ENCODE measurements around the gene AP4M1. TPM values are rescaled to one million over a fixed set of nuclear protein-coding genes. Genes with fewer than 3 reads are reported as not detected.

AP4M1 gene
- total RNA-seq, 3 donors from 2014 or later = 18.0 to 30.9 (median 23.9) TPM

DNA sequence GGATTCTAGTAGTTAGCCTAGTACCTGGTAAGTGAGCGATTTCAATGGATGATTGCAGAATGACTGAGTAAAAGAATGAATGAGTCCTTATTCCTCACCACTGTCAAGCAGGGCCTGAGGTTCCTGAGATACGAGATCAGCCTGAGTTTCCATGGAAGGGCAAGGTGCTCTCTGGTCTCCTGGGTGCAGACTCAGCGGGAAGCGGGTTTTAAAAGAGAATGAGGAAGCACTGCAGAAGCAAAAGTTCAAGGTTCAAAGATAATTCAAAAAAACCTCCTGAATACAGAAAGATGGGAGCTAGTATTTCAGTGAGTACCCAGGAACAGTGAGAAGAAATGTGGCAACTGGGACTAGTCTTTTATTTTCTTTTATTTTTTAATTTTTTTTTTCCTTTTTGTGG, 24.2 kb upstream of the AP4M1 start:
- ATAC-seq (peak; percentile 5), DNase-seq (peak in 1 of 3 donors; percentile 50)
- intact Hi-C loops (cut with DNase I, micrococcal nuclease) = no loop called here
- H3K9me3 ChIP-seq = peaks cover 8% of the 10 kb centered on the region
- H3K4me3 ChIP-seq = no peak overlapping the region
- peaks cover 18% of the 10 kb centered on the region for H3K36me3 ChIP-seq (ENCODE audit: low read depth)
- TF ChIP-seq, protein P1, sequence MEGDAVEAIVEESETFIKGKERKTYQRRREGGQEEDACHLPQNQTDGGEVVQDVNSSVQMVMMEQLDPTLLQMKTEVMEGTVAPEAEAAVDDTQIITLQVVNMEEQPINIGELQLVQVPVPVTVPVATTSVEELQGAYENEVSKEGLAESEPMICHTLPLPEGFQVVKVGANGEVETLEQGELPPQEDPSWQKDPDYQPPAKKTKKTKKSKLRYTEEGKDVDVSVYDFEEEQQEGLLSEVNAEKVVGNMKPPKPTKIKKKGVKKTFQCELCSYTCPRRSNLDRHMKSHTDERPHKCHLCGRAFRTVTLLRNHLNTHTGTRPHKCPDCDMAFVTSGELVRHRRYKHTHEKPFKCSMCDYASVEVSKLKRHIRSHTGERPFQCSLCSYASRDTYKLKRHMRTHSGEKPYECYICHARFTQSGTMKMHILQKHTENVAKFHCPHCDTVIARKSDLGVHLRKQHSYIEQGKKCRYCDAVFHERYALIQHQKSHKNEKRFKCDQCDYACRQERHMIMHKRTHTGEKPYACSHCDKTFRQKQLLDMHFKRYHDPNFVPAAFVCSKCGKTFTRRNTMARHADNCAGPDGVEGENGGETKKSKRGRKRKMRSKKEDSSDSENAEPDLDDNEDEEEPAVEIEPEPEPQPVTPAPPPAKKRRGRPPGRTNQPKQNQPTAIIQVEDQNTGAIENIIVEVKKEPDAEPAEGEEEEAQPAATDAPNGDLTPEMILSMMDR (IDR thresholded peaks at IDR 0.05) = no peak
- peaks cover 47% of the 10 kb centered on the region for H3K4me1 ChIP-seq (ENCODE audit: low read depth)

DNA sequence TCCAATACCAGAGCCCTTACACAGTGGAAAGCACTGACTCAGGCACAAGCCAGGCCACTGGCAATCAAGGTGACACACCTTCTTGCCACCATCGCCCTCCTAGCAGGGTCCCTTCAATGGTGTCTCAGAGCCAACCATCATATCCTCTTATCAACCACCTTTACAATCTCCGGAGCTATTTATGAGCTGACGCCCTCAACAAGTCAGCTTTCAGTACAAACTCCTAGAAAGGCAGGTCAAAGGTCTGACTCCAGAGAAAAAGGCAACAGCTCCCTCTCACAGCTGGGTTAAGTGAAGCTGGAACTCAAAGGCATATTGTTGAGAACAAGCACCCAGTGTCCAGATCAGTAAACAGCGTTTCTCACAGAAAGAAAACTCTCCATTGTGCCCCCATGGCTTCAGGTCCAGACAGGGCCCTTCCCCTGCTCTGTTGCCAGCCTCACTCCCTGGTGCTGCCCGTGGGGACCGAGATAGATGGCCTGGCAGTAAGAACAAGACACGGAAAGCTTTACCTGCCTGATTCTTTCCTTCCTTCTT, 22.4 kb upstream of the AP4M1 start:
- DNase-seq (peak; percentile 64 to 74 (median 72)), ATAC-seq (peak; percentile 66)
- intact Hi-C loops (cut with DNase I, micrococcal nuclease) = no loop called here
- Histone ChIP-seq H3K4me3 (no peak overlapping the region), H3K4me1 (ENCODE audit: low read depth) (peaks cover 53% of the 10 kb centered on the region), H3K36me3 (ENCODE audit: low read depth) (no peaks in the 10 kb centered on the region), H3K9me3 (no peaks in the 10 kb centered on the region)
- TF ChIP-seq, protein P1 (IDR thresholded peaks at IDR 0.05) = no peak

DNA sequence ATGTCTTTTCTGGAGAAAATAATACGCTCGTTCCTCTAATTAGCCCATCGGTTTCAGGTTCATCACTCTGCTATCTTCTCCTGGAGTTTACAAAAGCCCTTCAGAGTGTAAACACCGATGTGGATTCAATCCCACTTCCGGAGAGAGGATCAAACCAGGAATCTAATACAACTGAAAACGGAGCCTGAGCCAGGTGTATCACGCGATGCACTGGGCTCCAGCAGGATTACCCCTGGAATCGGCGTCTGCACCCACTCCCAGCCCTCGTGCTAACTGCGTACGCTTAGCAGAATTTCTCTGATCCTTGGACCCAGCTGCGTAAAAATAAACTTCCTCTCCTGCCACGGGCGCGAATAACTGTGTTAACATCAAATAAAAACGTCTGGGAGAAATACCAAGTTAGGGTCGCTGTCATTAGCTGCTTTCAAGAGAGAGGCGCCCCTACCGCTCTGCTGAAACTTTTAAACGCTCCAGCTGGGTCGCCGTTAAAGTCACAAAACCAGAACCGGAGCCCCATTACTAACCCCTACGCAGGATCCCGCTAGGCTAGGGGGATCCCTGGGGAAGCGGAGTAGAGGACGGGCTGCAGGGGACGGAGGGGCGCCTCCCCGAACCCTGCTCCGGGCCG, 20.4 kb upstream of the AP4M1 start:
- TF ChIP-seq, protein P1 (IDR thresholded peaks at IDR 0.05) = no peak
- no peak for ATAC-seq
- peak in 1 of 3 donors; percentile 33 for DNase-seq

DNA sequence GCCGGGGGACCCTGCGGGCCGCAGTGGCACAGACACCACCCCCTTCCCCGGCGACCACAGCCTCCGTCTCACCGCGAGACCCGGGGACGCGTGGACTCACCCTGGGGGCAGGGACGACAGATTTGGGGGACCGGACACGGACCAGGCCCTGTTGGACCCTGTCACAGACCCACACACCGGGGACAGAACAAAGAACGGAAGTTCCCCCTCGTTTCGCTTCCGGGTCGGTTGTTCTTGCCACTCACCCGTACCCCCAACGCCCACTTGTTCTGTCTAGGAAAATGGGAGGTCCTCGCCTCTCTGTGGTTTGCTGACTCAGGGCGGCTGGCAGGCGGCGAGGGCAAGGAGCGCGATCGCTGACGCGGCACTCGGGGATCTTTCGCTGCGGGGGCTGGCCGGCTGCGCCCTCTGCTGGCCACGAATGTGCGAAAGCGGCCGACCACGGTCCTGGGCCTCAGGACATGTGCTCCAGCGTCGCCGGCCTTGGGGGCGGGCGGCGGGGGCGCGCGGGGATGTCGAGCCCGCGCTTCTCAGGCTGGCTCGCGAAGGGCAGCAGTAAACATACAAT, 19.8 kb upstream of the AP4M1 start, which contains the start of gene ZNF3:
TSS of gene ZNF3 (minus strand) at position 189 of the 568 bp plus-strand sequence. CDS start 4,366 bp downstream, outside the sequence.
- TF ChIP-seq, protein P1 (IDR thresholded peaks at IDR 0.05) = peak; percentile 90
- peak within 1 kb of the TSS; percentile 73 for H3K4me3 ChIP-seq
- peaks cover 52% of the 10 kb centered on the region for H3K4me1 ChIP-seq (ENCODE audit: low read depth)
- no peaks in the 10 kb centered on the region for H3K9me3 ChIP-seq
- ATAC-seq (peak; percentile 87), DNase-seq (peak; percentile 98 to 99 (median 98))
- intact Hi-C loops (cut with DNase I, micrococcal nuclease) = no loop called here
- no peaks in the 10 kb centered on the region for H3K36me3 ChIP-seq (ENCODE audit: low read depth)

More for the DNA sequence above, 20.4 kb upstream of the AP4M1 start:
- intact Hi-C loops (cut with DNase I, micrococcal nuclease) = no loop called here
- Histone ChIP-seq H3K4me1 (ENCODE audit: low read depth) (peaks cover 53% of the 10 kb centered on the region), H3K36me3 (ENCODE audit: low read depth) (no peaks in the 10 kb centered on the region), H3K4me3 (peak overlapping the region; percentile 73), H3K9me3 (no peaks in the 10 kb centered on the region)

DNA sequence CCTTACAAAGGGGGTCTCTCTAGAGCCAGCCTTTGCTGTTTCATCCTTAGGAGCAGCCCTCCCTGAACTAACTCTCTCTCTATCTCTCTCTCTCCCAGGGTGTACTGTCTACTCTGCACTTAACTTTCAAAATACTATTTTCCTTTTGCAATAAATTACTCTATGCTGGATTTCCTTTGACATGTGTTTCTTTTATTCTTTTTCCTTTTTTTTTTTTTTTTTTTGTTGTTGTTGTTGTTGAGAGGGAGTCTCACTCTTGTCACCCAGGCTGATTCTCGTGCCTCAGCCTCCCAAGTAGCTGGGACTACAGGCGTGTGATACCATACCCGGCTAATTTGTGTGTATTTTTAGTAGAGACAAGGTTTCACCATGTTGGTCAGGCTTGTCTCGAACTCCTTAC, 18.5 kb upstream of the AP4M1 start:
- Histone ChIP-seq H3K36me3 (ENCODE audit: low read depth) (no peaks in the 10 kb centered on the region), H3K4me3 (no peak overlapping the region), H3K9me3 (no peaks in the 10 kb centered on the region), H3K4me1 (ENCODE audit: low read depth) (peaks cover 40% of the 10 kb centered on the region)
- DNase-seq = no peak
- TF ChIP-seq, protein P1 (IDR thresholded peaks at IDR 0.05) = no peak
- intact Hi-C loops (cut with DNase I, micrococcal nuclease) = no loop called here
- ATAC-seq = no peak

All from mucosa of descending colon (tissue), 3 donors.